Subcutaneous abdominal adipose tissue (tissue), 5 donors: ENCODE data around the gene OR7G2.
A peak's percentile ranks its signal among the peaks of the same experiment; 100 is the strongest.
"Not testable (repeated sequence)": the region's sequence is repeated elsewhere in the genome, so short reads cannot be mapped to it uniquely, and the experiment has no call there.

Source experiments
- H3K27ac ChIP-seq: one replicate; pipeline ENCODE4 v1.7.0; 2013; ENCODE audit warnings: low read depth, mild to moderate bottlenecking, inconsistent platforms, low read length, moderate library complexity
- H3K27me3 ChIP-seq, 5 donors: one replicate each; pipeline ENCODE4 v1.7.0; 2013; ENCODE audit warnings: low read length in 5 of 5, inconsistent platforms in 1 of 5; ENCODE audit not compliant: control insufficient read depth in 5 of 5, insufficient read depth in 4 of 5
- H3K36me3 ChIP-seq, 5 donors: one replicate each; pipeline ENCODE4 v1.7.0; 2013; ENCODE audit warnings: low read length in 5 of 5; ENCODE audit not compliant: control insufficient read depth in 5 of 5, insufficient read depth in 5 of 5
- H3K4me1 ChIP-seq, 5 donors: one replicate each; pipeline ENCODE4 v1.7.0; 2013; ENCODE audit warnings: low read length in 5 of 5, mild to moderate bottlenecking in 3 of 5, moderate library complexity in 1 of 5; ENCODE audit not compliant: control insufficient read depth in 5 of 5, insufficient read depth in 5 of 5
- H3K4me3 ChIP-seq, 5 donors: one replicate each; pipeline ENCODE4 v1.7.0; 2013; ENCODE audit warnings: low read length in 5 of 5, low read depth in 1 of 5
- H3K9ac ChIP-seq, 5 donors: one replicate each; pipeline ENCODE4 v1.7.0; 2013; ENCODE audit warnings: low read length in 5 of 5, mild to moderate bottlenecking in 4 of 5, moderate library complexity in 3 of 5
- H3K9me3 ChIP-seq, 5 donors: one replicate each; pipeline ENCODE4 v1.7.0; 2013; ENCODE audit warnings: low read length in 5 of 5; ENCODE audit not compliant: control insufficient read depth in 5 of 5
- donor health status: healthy.
- donor health status: healthy.
- donor health status: healthy.
- donor health status: healthy.
- donor health status: healthy.

Gene OR7G2

DNA sequence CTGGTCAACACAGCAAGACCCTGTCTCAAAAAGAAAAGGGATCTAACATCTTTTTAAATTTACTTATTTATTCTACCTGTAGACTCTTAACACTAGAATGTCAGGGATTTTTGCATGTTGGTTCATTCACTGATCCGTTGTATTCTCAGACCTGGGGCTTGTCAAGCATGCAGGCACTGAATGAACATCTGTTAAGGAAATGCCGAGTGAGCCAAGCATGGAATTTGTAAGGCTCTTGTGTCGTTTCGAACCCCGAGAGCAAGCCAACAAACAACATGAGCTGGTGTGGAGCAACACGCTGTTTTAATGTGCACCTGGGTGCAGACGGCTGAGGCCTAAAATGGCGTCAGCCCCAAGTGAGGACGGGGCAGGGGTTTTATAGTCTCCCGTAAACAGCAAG is 30.4 kb downstream of the OR7G2 start:
- Histone ChIP-seq H3K36me3 (no peaks in the 10 kb centered on the region), H3K9ac (no peak overlapping the region), H3K27me3 (no peaks in the 10 kb centered on the region), H3K4me3 (no peak overlapping the region), H3K27ac (no peak overlapping the region), H3K9me3 (no peaks in the 10 kb centered on the region), H3K4me1 (peaks cover 0 to 4% (median 0%) of the 10 kb centered on the region in 5 donors)

DNA sequence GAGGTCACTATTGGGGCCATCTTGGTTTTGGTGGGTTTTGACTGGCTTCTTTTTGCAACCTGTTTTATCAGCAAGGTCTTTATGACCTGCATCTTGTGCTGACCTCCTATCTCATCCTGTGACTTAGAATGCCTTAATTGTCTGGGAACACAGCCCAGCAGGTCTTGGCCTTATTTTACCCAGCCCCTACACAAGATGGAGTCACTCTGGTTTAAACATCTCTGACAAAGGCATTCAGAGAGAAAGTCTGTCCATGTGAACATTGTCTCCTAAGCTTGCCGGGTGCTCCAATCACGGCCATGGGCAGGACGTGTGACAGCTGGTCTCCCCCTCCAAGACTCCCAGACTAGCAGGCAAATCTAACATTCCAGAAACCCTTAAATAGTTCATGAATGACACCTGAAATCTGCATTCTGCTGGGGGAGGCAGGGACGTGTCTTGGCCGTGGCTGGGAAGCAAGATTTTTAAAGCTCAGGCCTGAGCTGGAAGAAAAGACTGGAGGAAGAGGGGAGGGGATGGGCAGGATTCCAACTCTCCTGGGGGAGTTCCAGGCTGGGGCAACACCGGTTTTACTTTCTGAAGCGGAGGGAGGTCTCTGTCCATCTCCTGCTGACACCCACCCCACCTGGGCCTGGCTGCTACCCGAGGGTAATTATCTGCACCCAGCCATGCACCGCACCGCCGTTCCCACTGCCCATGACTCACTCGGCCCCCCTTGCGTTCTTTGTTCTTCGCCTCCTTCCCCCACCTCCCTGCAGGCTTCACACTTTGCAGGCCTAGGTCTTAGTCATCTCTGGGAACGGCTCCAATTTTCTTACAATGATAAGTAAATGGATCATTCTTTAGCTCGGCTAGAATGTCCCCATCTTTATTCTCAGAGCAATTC is 32.0 kb downstream of the OR7G2 start:
- no peaks in the 10 kb centered on the region for H3K9me3 ChIP-seq
- H3K4me1 ChIP-seq: peaks cover 0 to 4% (median 0%) of the 10 kb centered on the region in 5 donors
- H3K4me3 ChIP-seq: peak overlapping the region in 2 of 5 donors; percentile 13 to 22
- no peak overlapping the region for H3K27ac ChIP-seq
- H3K27me3 ChIP-seq: no peaks in the 10 kb centered on the region
- no peaks in the 10 kb centered on the region for H3K36me3 ChIP-seq
- no peak overlapping the region for H3K9ac ChIP-seq

DNA sequence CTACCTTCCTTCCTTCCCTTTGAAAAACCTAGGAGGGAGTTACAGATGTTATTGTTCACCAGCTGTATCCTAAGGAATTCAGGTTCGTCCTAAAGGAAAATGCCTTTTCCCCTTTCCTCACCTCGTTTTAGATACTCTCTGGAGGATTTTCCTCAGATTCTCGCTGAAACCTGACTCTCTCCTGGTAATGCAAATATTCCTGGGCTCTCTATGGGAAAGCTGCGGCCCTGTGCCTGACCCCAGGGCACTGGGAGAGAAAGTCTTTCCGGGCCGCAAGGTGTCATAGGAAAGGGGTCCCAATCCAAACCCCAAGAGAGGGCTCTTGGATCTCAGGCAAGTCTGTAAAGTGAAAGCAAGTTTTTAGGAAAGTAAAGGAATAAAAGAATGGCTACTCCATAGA is 33.5 kb downstream of the OR7G2 start:
- Histone ChIP-seq H3K27ac (no peak overlapping the region), H3K9me3 (no peaks in the 10 kb centered on the region), H3K4me1 (peaks cover 0 to 4% (median 0%) of the 10 kb centered on the region in 5 donors), H3K9ac (no peak overlapping the region), H3K27me3 (no peaks in the 10 kb centered on the region), H3K36me3 (no peaks in the 10 kb centered on the region), H3K4me3 (no peak overlapping the region)

DNA sequence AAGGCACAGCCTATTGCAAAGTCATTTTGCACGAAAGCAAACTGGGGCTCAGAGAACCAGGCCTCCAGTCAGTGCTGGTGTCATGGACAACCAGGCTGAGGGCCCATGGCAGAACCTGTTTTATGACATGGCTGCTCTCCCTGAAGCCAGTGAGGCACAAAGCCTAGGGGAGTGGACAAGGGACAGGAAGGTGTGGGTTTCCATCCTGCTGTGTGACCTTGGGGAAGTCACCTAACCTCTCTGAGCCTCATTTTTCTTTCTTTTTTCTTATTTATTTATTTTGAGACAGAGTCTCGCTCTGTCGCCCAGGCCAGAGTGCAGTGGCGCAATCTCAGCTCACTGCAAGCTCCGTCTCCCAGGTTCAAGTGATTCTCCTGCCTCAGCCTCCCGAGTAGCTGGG is 35.6 kb downstream of the OR7G2 start:
- H3K4me1 ChIP-seq, H3K36me3 ChIP-seq, H3K27ac ChIP-seq, H3K4me3 ChIP-seq, H3K9me3 ChIP-seq, H3K27me3 ChIP-seq, H3K9ac ChIP-seq: not testable (repeated sequence)

DNA sequence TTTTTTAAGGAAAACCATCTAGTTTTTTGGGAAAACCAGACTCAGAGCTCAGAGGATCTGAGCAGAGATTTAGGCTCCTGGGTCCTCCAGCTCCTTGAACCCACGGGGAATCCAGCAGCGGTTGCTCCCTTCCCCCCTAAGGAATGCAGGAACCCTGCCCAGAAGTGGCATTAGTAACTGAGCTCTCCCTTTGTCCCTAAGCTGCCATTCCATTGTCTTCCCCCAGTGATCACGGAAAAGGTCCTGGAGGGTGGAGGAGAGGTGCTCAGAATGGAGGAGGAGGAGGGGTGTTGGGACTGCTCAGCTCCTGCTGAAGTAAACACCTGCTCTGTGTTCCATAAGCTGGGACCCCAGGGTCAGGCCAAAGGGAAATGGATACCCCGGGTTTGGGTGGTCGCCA is 37.2 kb downstream of the OR7G2 start:
- Histone ChIP-seq H3K27me3 (peaks cover 0 to 6% (median 0%) of the 10 kb centered on the region in 5 donors), H3K36me3 (no peaks in the 10 kb centered on the region), H3K9ac (no peak overlapping the region), H3K27ac (no peak overlapping the region), H3K9me3 (no peaks in the 10 kb centered on the region), H3K4me1 (no peaks in the 10 kb centered on the region), H3K4me3 (no peak overlapping the region)

DNA sequence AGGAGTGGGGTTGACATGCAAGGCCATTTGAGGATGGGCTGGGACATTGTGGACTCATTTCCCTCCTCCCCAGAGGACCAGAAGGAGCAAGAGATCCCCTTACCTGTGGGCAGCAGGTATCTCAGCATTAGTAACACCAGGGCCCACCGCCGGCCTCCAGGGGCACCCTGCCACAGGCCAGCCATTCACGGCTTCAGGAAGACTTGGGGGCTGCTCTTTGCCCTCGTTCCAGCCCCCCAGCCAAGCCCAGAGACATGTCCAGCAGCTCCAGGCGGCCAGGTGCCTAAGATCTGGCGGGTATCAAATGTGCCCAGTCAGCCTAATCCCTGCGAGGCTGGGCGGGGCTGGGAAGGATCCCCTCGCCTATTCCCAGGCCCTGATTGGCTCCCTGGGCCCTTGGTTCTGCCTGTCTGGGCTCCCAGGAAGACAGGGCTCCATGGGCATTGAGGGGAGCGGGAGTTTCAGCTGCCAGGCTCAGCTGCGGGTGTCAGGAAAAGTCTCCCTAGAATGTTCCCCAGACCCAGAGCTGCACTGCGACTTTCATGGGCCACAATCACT is 41.7 kb downstream of the OR7G2 start:
- Histone ChIP-seq H3K36me3 (no peaks in the 10 kb centered on the region), H3K9me3 (no peaks in the 10 kb centered on the region), H3K27me3 (peaks cover 0 to 6% (median 0%) of the 10 kb centered on the region in 5 donors), H3K27ac (no peak overlapping the region), H3K9ac (no peak overlapping the region), H3K4me1 (no peaks in the 10 kb centered on the region), H3K4me3 (no peak overlapping the region)

DNA sequence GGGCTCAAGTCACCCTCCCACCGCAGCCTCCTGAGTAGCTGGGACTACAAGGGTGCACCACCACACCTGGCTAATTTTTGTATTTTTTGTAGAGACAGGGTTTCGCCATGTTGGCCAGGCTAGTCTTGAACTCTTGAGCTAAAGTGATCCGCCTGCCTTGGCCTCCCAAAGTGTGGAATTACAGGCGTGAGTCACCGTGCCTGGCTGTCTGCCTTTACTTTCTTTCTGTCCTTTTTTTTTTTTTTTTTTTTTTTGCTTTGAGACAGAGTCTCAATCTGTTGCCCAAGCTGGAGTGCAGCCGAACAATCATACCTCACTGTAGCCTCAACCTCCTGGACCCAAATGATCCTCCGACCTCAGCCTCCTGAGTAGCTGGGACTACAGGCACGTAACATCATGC is 45.4 kb downstream of the OR7G2 start:
- Histone ChIP-seq H3K27ac (no peak overlapping the region), H3K36me3 (no peaks in the 10 kb centered on the region), H3K4me1 (no peaks in the 10 kb centered on the region), H3K9me3 (no peaks in the 10 kb centered on the region), H3K9ac (no peak overlapping the region), H3K27me3 (peaks cover 0 to 6% (median 0%) of the 10 kb centered on the region in 5 donors), H3K4me3 (no peak overlapping the region)

DNA sequence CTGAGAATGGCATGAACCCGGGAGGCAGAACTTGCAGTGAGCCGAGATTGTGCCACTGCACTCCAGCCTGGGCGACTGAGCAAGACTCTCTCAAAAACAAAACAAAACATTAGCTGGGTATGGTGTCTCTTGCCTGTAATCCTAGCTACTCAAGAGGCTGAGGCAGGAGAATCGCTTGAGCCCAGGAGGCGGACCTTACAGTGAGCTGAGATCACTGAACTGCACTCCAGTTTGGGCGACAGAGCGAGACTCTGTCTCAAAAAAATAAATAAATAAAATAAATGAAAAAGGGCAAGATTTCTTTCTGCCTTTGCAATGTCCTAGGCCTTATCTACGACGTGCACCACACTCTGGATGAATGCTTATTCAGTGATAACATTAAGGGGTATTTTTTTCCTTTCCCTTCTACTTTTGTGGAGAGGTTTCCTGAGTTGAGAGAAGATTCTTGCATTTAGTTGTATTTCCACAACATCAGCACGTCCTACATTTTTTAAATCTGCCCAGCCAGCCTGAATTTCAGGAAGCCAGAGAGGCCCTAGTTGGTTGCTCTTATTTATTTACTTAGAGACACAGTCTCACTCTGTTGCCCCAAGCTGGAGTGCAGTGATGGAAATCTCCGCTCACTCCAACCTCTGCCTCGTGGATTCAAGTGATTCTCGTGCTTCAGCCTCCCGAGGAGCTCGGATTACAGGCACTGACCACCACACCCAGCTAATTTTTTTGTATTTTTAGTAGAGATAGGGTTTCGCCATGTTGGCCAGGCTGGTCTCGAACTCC is 46.5 kb downstream of the OR7G2 start:
- Histone ChIP-seq H3K27ac (no peak overlapping the region), H3K27me3 (peaks cover 0 to 6% (median 0%) of the 10 kb centered on the region in 5 donors), H3K9me3 (no peaks in the 10 kb centered on the region), H3K36me3 (no peaks in the 10 kb centered on the region), H3K9ac (no peak overlapping the region), H3K4me3 (no peak overlapping the region), H3K4me1 (no peaks in the 10 kb centered on the region)

DNA sequence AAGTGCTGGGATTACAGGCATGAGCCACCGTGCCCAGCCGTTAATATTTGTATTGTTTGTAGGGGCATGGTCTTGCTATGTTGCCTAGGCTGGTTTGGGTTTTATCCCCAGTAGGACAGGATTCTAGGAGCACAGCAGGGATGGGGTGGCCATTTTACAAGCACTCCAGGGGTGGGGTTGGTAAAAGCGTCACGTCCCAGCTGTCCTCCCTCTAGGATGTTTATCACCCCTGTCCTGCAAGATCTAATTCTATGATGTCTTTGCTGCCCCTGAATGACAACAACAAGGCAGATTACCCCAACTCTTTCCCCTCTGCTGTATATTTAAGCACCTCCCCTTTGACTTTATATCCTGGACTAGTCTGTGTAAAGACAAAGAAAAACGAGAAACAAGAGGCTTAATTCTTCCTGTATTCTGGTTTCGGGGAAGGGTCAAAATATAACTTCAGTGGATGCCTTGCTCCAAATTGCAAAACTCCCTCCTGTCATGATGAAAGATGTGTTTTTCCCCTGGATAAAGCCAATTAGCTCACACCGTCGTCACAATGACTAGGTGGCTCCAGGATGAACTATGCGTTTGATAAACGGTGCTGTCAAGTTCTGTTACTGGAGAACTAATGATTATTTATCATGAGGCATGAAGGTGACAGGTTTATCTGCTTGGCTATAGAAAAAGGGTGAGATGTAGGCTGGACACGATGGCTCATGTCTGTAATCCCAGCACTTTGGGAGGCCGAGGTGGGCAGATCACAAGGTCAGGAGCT is 48.2 kb downstream of the OR7G2 start:
- Histone ChIP-seq H3K9me3 (no peaks in the 10 kb centered on the region), H3K27me3 (no peaks in the 10 kb centered on the region), H3K9ac (no peak overlapping the region), H3K36me3 (no peaks in the 10 kb centered on the region), H3K27ac (no peak overlapping the region), H3K4me3 (no peak overlapping the region), H3K4me1 (no peaks in the 10 kb centered on the region)
